ENCODE data around the gene ABHD6. TPM values are rescaled to one million over a fixed set of nuclear protein-coding genes. Genes with fewer than 3 reads are reported as not detected.
"Not testable (repeated sequence)": the region's sequence is repeated elsewhere in the genome, so short reads cannot be mapped to it uniquely, and the experiment has no call there.

ABHD6 gene
- total and polyA plus RNA-seq, 9 donors: 3.2 to 7.1 (median 4.5) TPM

- H3K4me1 ChIP-seq (ENCODE audit: control insufficient read depth, insufficient read depth, low read length): no peaks in the 10 kb centered on the region
- peaks cover 3% of the 10 kb centered on the region for H3K36me3 ChIP-seq (ENCODE audit: control insufficient read depth, insufficient read depth, low read length)
- no peak overlapping the region for H3K27ac ChIP-seq (ENCODE audit: low read length)
- H3K9me3 ChIP-seq (replicated peaks; ENCODE audit: control insufficient read depth, low read depth, low read length): no peaks in the 10 kb centered on the region
- H3K4me3 ChIP-seq (ENCODE audit: low read length): no peak overlapping the region
- no peaks in the 10 kb centered on the region for H3K27me3 ChIP-seq (ENCODE audit: control insufficient read depth, insufficient read depth, low read length)
- WGBS (ENCODE audit: insufficient coverage): 59% methylated on average over 3 of the region's 4 CpGs
- DNase-seq: no peak
Measured at GRCh38 chr3:58254144-58254543, 16.6 kb downstream of the ABHD6 start.

GRCh38 chr3:58256061-58256460 is 18.5 kb downstream of the ABHD6 start:
- H3K9me3 ChIP-seq (replicated peaks; ENCODE audit: control insufficient read depth, low read depth, low read length): no peaks in the 10 kb centered on the region
- H3K4me1 ChIP-seq (ENCODE audit: control insufficient read depth, insufficient read depth, low read length): no peaks in the 10 kb centered on the region
- DNase-seq: no peak
- H3K27ac ChIP-seq (ENCODE audit: low read length): no peak overlapping the region
- peaks cover 3% of the 10 kb centered on the region for H3K36me3 ChIP-seq (ENCODE audit: control insufficient read depth, insufficient read depth, low read length)
- H3K27me3 ChIP-seq (ENCODE audit: control insufficient read depth, insufficient read depth, low read length): no peaks in the 10 kb centered on the region
- H3K4me3 ChIP-seq (ENCODE audit: low read length): no peak overlapping the region
- WGBS (ENCODE audit: insufficient coverage): no CpG with 5 or more reads among the region's 1 CpG

GRCh38 chr3:58256511-58256910 is 18.9 kb downstream of the ABHD6 start:
- DNase-seq: no peak
- no CpG with 5 or more reads among the region's 4 CpGs for WGBS (ENCODE audit: insufficient coverage)
- Histone ChIP-seq H3K4me3 (ENCODE audit: low read length) (no peak overlapping the region), H3K4me1 (ENCODE audit: control insufficient read depth, insufficient read depth, low read length) (no peaks in the 10 kb centered on the region), H3K36me3 (ENCODE audit: control insufficient read depth, insufficient read depth, low read length) (peaks cover 3% of the 10 kb centered on the region), H3K9me3 (replicated peaks; ENCODE audit: control insufficient read depth, low read depth, low read length) (no peaks in the 10 kb centered on the region), H3K27me3 (ENCODE audit: control insufficient read depth, insufficient read depth, low read length) (no peaks in the 10 kb centered on the region), H3K27ac (ENCODE audit: low read length) (no peak overlapping the region)

GRCh38 chr3:58258392-58259055 is 20.9 kb downstream of the ABHD6 start:
- Histone ChIP-seq H3K4me3 (ENCODE audit: low read length) (no peak overlapping the region), H3K27me3 (ENCODE audit: control insufficient read depth, insufficient read depth, low read length) (no peaks in the 10 kb centered on the region), H3K36me3 (ENCODE audit: control insufficient read depth, insufficient read depth, low read length) (peaks cover 3% of the 10 kb centered on the region), H3K9me3 (replicated peaks; ENCODE audit: control insufficient read depth, low read depth, low read length) (no peaks in the 10 kb centered on the region), H3K4me1 (ENCODE audit: control insufficient read depth, insufficient read depth, low read length) (no peaks in the 10 kb centered on the region), H3K27ac (ENCODE audit: low read length) (no peak overlapping the region)
- no peak for DNase-seq
- 69% methylated on average over 7 of the region's 10 CpGs for WGBS (ENCODE audit: insufficient coverage)

- Histone ChIP-seq H3K27me3 (ENCODE audit: control insufficient read depth, insufficient read depth, low read length) (no peaks in the 10 kb centered on the region), H3K9me3 (replicated peaks; ENCODE audit: control insufficient read depth, low read depth, low read length) (no peaks in the 10 kb centered on the region), H3K4me1 (ENCODE audit: control insufficient read depth, insufficient read depth, low read length) (no peaks in the 10 kb centered on the region), H3K27ac (ENCODE audit: low read length) (no peak overlapping the region), H3K36me3 (ENCODE audit: control insufficient read depth, insufficient read depth, low read length) (peaks cover 3% of the 10 kb centered on the region), H3K4me3 (ENCODE audit: low read length) (no peak overlapping the region)
- DNase-seq: peak; percentile 13
- 90% methylated on average over 2 of the region's 6 CpGs for WGBS (ENCODE audit: insufficient coverage)
Measured at GRCh38 chr3:58260261-58260731, 22.7 kb downstream of the ABHD6 start.

GRCh38 chr3:58260733-58261132 is 23.1 kb downstream of the ABHD6 start:
- DNase-seq: peak; percentile 33
- Histone ChIP-seq H3K27me3 (ENCODE audit: control insufficient read depth, insufficient read depth, low read length) (no peaks in the 10 kb centered on the region), H3K4me1 (ENCODE audit: control insufficient read depth, insufficient read depth, low read length) (no peaks in the 10 kb centered on the region), H3K4me3 (ENCODE audit: low read length) (no peak overlapping the region), H3K36me3 (ENCODE audit: control insufficient read depth, insufficient read depth, low read length) (peaks cover 3% of the 10 kb centered on the region), H3K27ac (ENCODE audit: low read length) (no peak overlapping the region), H3K9me3 (replicated peaks; ENCODE audit: control insufficient read depth, low read depth, low read length) (no peaks in the 10 kb centered on the region)
- WGBS (ENCODE audit: insufficient coverage): 84% methylated on average over 4 of the region's 6 CpGs

- no peaks in the 10 kb centered on the region for H3K4me1 ChIP-seq (ENCODE audit: control insufficient read depth, insufficient read depth, low read length)
- H3K9me3 ChIP-seq (replicated peaks; ENCODE audit: control insufficient read depth, low read depth, low read length): no peaks in the 10 kb centered on the region
- DNase-seq: no peak
- WGBS (ENCODE audit: insufficient coverage): no CpG with 5 or more reads among the region's 3 CpGs
- no peak overlapping the region for H3K4me3 ChIP-seq (ENCODE audit: low read length)
- no peak overlapping the region for H3K27ac ChIP-seq (ENCODE audit: low read length)
- H3K36me3 ChIP-seq (ENCODE audit: control insufficient read depth, insufficient read depth, low read length): no peaks in the 10 kb centered on the region
- H3K27me3 ChIP-seq (ENCODE audit: control insufficient read depth, insufficient read depth, low read length): no peaks in the 10 kb centered on the region
Measured at GRCh38 chr3:58261954-58262666, 24.5 kb downstream of the ABHD6 start.

GRCh38 chr3:58266577-58266976 is 29.0 kb downstream of the ABHD6 start:
- Histone ChIP-seq H3K4me3 (ENCODE audit: low read length) (no peak overlapping the region), H3K36me3 (ENCODE audit: control insufficient read depth, insufficient read depth, low read length) (peaks cover 5% of the 10 kb centered on the region), H3K27ac (ENCODE audit: low read length) (no peak overlapping the region), H3K27me3 (ENCODE audit: control insufficient read depth, insufficient read depth, low read length) (no peaks in the 10 kb centered on the region), H3K4me1 (ENCODE audit: control insufficient read depth, insufficient read depth, low read length) (no peaks in the 10 kb centered on the region), H3K9me3 (replicated peaks; ENCODE audit: control insufficient read depth, low read depth, low read length) (no peaks in the 10 kb centered on the region)
- no CpG with 5 or more reads among the region's 1 CpG for WGBS (ENCODE audit: insufficient coverage)
- peak; percentile 50 for DNase-seq

- H3K36me3 ChIP-seq (ENCODE audit: control insufficient read depth, insufficient read depth, low read length); H3K9me3 ChIP-seq (replicated peaks; ENCODE audit: control insufficient read depth, low read depth, low read length); H3K27ac ChIP-seq (ENCODE audit: low read length); H3K27me3 ChIP-seq (ENCODE audit: control insufficient read depth, insufficient read depth, low read length); H3K4me1 ChIP-seq (ENCODE audit: control insufficient read depth, insufficient read depth, low read length); DNase-seq; H3K4me3 ChIP-seq (ENCODE audit: low read length): not testable (repeated sequence)
- 100% methylated on average over 1 of the region's 1 CpG for whole genome bisulfite sequencing (ENCODE audit: insufficient coverage)
Measured at GRCh38 chr3:58267543-58267942, 30.0 kb downstream of the ABHD6 start.

- H3K4me3 ChIP-seq (ENCODE audit: low read length): no peak overlapping the region
- H3K9me3 ChIP-seq (replicated peaks; ENCODE audit: control insufficient read depth, low read depth, low read length): no peaks in the 10 kb centered on the region
- no peaks in the 10 kb centered on the region for H3K27me3 ChIP-seq (ENCODE audit: control insufficient read depth, insufficient read depth, low read length)
- H3K4me1 ChIP-seq (ENCODE audit: control insufficient read depth, insufficient read depth, low read length): no peaks in the 10 kb centered on the region
- no peak for DNase-seq
- peaks cover 7% of the 10 kb centered on the region for H3K36me3 ChIP-seq (ENCODE audit: control insufficient read depth, insufficient read depth, low read length)
- H3K27ac ChIP-seq (ENCODE audit: low read length): no peak overlapping the region
- no CpG with 5 or more reads among the region's 2 CpGs for WGBS (ENCODE audit: insufficient coverage)
Measured at GRCh38 chr3:58269356-58269755, 31.8 kb downstream of the ABHD6 start.

Data from muscle of leg (tissue), 11 donors.